Motor neuron (in vitro differentiated cells): ENCODE results near the gene ARHGAP35. TPM values are rescaled to one million over a fixed set of nuclear protein-coding genes. Genes with fewer than 3 reads are reported as not detected.
A peak's percentile ranks its signal among the peaks of the same experiment; 100 is the strongest.

Experiments
- ATAC-seq, 8 experiments: fragments of 200-7000 bp; cut with Tn5 transposase; replicated peaks in 6 of 8; 2 replicates each; pipeline ENCODE4 v1.8.0; 2021; ENCODE audit warnings: mild to moderate bottlenecking in 8 of 8, moderate library complexity in 8 of 8
- H3K27ac ChIP-seq, 2 donors: fragments of 250-450 bp; sonication (Bioruptor Pico); 2 replicates each; pipeline ENCODE4 v1.9.0; 2021; ENCODE audit warnings: antibody characterized with exemption in 2 of 2, mild to moderate bottlenecking in 2 of 2, moderate library complexity in 1 of 2
- H3K4me1 ChIP-seq, 2 donors: fragments of 250-450 bp; sonication (Bioruptor Pico); replicated peaks in 1 of 2; 2 replicates each; pipeline ENCODE4 v1.6.1; 2021; ENCODE audit warnings: antibody characterized with exemption in 2 of 2, mild to moderate bottlenecking in 2 of 2, moderate library complexity in 1 of 2
- H3K4me3 ChIP-seq, 5 donors: fragments of 250-450 bp; sonication (Bioruptor Pico); 2 replicates each; pipeline ENCODE4 v1.9.0; 2021; ENCODE audit warnings: antibody characterized with exemption in 5 of 5, mild to moderate bottlenecking in 5 of 5, moderate library complexity in 4 of 5
- WGBS, 10 experiments: fragments of 450-650 bp; shearing (Covaris generic); methylation state at CpG; one replicate each; pipeline ENCODE4 v1.0.0; 2022; 5-methylcytosine and 5-hydroxymethylcytosine counted together
- in situ Hi-C, 9 experiments: fragments of 400-800 bp; cut with MboI; loops; one replicate each; pipeline ENCODE4 v1.15.0; 2021; ENCODE audit warnings: low sequenced_read_pairs in 9 of 9, low pct_unique_long_range_greater_than_20kb in 2 of 9; ENCODE audit not compliant: unreplicated experiment in 9 of 9
- total RNA-seq, 8 experiments: library from RNA; unstranded; fragments of 300-600 nt; gene quantifications; 2 replicates each; pipeline versions ENCODE4 v1.2.3 to v1.2.4, GENCODE V29; 2022

Gene ARHGAP35
- total RNA-seq, 8 experiments from 2014 or later, result 17.5 to 53.7 (median 41.3) TPM

GRCh38 chr19:46828484-46828883, 32.3 kb upstream of the ARHGAP35 start:
- H3K27ac ChIP-seq, result no peak overlapping the region
- peak in 3 of 8 experiments; percentile 50 to 74 (median 57) for ATAC-seq
- in situ Hi-C loops, result loop anchor here in 1 of 9 experiments (25.0 kb wide), 1 partner anchor 216 kb away; the partner anchor contains the start of gene CALM3
- H3K4me1 ChIP-seq, result no peaks in the 10 kb centered on the region
- no peak overlapping the region for H3K4me3 ChIP-seq
- 21 to 93% (median 67%) methylated on average over 2 to 5 of the region's 5 CpGs; no CpG with 5 or more reads in 1 of the 10 experiments for WGBS, 10 experiments

- Histone ChIP-seq H3K27ac (no peak overlapping the region), H3K4me1 (no peaks in the 10 kb centered on the region), H3K4me3 (no peak overlapping the region)
- in situ Hi-C loops, result loop anchor here in 3 of 9 experiments (10.0 to 25.0 kb wide), 2 partner anchors 76 to 219 kb away; partner anchors contain the start of gene CALM3 (in 1 of the 3)
- ATAC-seq, result no peak
- WGBS, 10 experiments, result 66 to 100% (median 96%) methylated on average over 1 to 2 of the region's 2 CpGs; no CpG with 5 or more reads in 2 of the 10 experiments
Measured at GRCh38 chr19:46830864-46831263, 29.9 kb upstream of the ARHGAP35 start.

- in situ Hi-C loops, result loop anchor here in 3 of 9 experiments (10.0 to 25.0 kb wide), 2 partner anchors 79 to 222 kb away; partner anchors contain the start of gene CALM3 (in 1 of the 3)
- no peak overlapping the region for H3K4me3 ChIP-seq
- H3K4me1 ChIP-seq, result no peaks in the 10 kb centered on the region
- WGBS, 10 experiments, result 17 to 100% (median 92%) methylated on average over 1 to 4 of the region's 5 CpGs; no CpG with 5 or more reads in 1 of the 10 experiments
- ATAC-seq, result no peak
- no peak overlapping the region for H3K27ac ChIP-seq
Measured at GRCh38 chr19:46834121-46834520, 26.7 kb upstream of the ARHGAP35 start.

- WGBS, 10 experiments, result 87 to 100% (median 100%) methylated on average over 1 to 4 of the region's 6 CpGs; no CpG with 5 or more reads in 4 of the 10 experiments
- in situ Hi-C loops, result loop anchor here in 3 of 9 experiments (10.0 to 25.0 kb wide), 2 partner anchors 80 to 223 kb away; partner anchors contain the start of gene CALM3 (in 1 of the 3)
- Histone ChIP-seq H3K27ac (no peak overlapping the region), H3K4me3 (no peak overlapping the region), H3K4me1 (no peaks in the 10 kb centered on the region)
- ATAC-seq, result no peak
Measured at GRCh38 chr19:46834984-46835383, 25.8 kb upstream of the ARHGAP35 start.

- no peaks in the 10 kb centered on the region for H3K4me1 ChIP-seq
- no peak overlapping the region for H3K27ac ChIP-seq
- in situ Hi-C loops, result loop anchor here in 3 of 9 experiments (10.0 to 25.0 kb wide), 2 partner anchors 83 to 226 kb away; partner anchors contain the start of gene CALM3 (in 1 of the 3)
- WGBS, 10 experiments, result 95 to 100% methylated on average over 1 to 4 of the region's 20 CpGs; no CpG with 5 or more reads in 8 of the 10 experiments
- no peak overlapping the region for H3K4me3 ChIP-seq
- no peak for ATAC-seq
Measured at GRCh38 chr19:46838160-46838559, 22.6 kb upstream of the ARHGAP35 start.

GRCh38 chr19:46839752-46840497, 20.9 kb upstream of the ARHGAP35 start:
- peak in 3 of 8 experiments; percentile 63 to 71 (median 68) for ATAC-seq
- H3K4me1 ChIP-seq, result no peaks in the 10 kb centered on the region
- no peak overlapping the region for H3K27ac ChIP-seq
- 0 to 100% (median 95%) methylated on average over 1 to 10 of the region's 12 CpGs for WGBS, 10 experiments
- in situ Hi-C loops, result loop anchor here in 3 of 9 experiments (10.0 to 25.0 kb wide), 2 partner anchors 85 to 228 kb away; partner anchors contain the start of gene CALM3 (in 1 of the 3)
- no peak overlapping the region for H3K4me3 ChIP-seq

- ATAC-seq, result peak; percentile 55 to 86 (median 66)
- in situ Hi-C loops, result loop anchor here in 1 of 9 experiments (25.0 kb wide), 1 partner anchor 228 kb away; the partner anchor contains the start of gene CALM3
- Histone ChIP-seq H3K27ac (no peak overlapping the region), H3K4me1 (no peaks in the 10 kb centered on the region), H3K4me3 (no peak overlapping the region)
- 5 to 38% (median 20%) methylated on average over 1 to 10 of the region's 13 CpGs; no CpG with 5 or more reads in 3 of the 10 experiments for WGBS, 10 experiments
Measured at GRCh38 chr19:46840498-46840942, 20.3 kb upstream of the ARHGAP35 start.

GRCh38 chr19:46841458-46842083, 19.2 kb upstream of the ARHGAP35 start:
- ATAC-seq, result peak in 4 of 8 experiments; percentile 6 to 56 (median 19)
- in situ Hi-C loops, result loop anchor here in 1 of 9 experiments (25.0 kb wide), 1 partner anchor 229 kb away; the partner anchor contains the start of gene CALM3
- H3K4me1 ChIP-seq, result no peaks in the 10 kb centered on the region
- no peak overlapping the region for H3K27ac ChIP-seq
- whole genome bisulfite sequencing, 10 experiments, result 37 to 98% (median 62%) methylated on average over 1 to 7 of the region's 12 CpGs; no CpG with 5 or more reads in 6 of the 10 experiments
- H3K4me3 ChIP-seq, result no peak overlapping the region

GRCh38 chr19:46842791-46843190, 18.0 kb upstream of the ARHGAP35 start:
- in situ Hi-C loops, result loop anchor here in 1 of 9 experiments (25.0 kb wide), 1 partner anchor 230 kb away; the partner anchor contains the start of gene CALM3
- Histone ChIP-seq H3K4me3 (no peak overlapping the region), H3K4me1 (no peaks in the 10 kb centered on the region), H3K27ac (no peak overlapping the region)
- 87 to 100% (median 100%) methylated on average over 2 to 10 of the region's 11 CpGs; no CpG with 5 or more reads in 4 of the 10 experiments for WGBS, 10 experiments
- no peak for ATAC-seq

- ATAC-seq, result no peak
- 60 to 100% (median 89%) methylated on average over 1 to 6 of the region's 9 CpGs; no CpG with 5 or more reads in 2 of the 10 experiments for WGBS, 10 experiments
- Histone ChIP-seq H3K4me1 (peaks cover 0 to under 1% of the 10 kb centered on the region in 2 donors), H3K27ac (no peak overlapping the region), H3K4me3 (no peak overlapping the region)
- in situ Hi-C loops, result loop anchor here in 1 of 9 experiments (25.0 kb wide), 1 partner anchor 232 kb away; the partner anchor contains the start of gene CALM3
Measured at GRCh38 chr19:46844067-46844489, 16.7 kb upstream of the ARHGAP35 start.

- 74 to 100% (median 87%) methylated on average over 1 to 7 of the region's 19 CpGs; no CpG with 5 or more reads in 4 of the 10 experiments for WGBS, 10 experiments
- Histone ChIP-seq H3K27ac (no peak overlapping the region), H3K4me1 (peaks cover 3 to 5% of the 10 kb centered on the region in 2 donors), H3K4me3 (no peak overlapping the region)
- in situ Hi-C loops, result loop anchor here in 1 of 9 experiments (25.0 kb wide), 1 partner anchor 234 kb away; the partner anchor contains the start of gene CALM3
- no peak for ATAC-seq
Measured at GRCh38 chr19:46845959-46846459, 14.8 kb upstream of the ARHGAP35 start.

GRCh38 chr19:46847528-46847927, 13.3 kb upstream of the ARHGAP35 start:
- Histone ChIP-seq H3K4me1 (peaks cover 3 to 5% of the 10 kb centered on the region in 2 donors), H3K4me3 (no peak overlapping the region), H3K27ac (no peak overlapping the region)
- in situ Hi-C loops, result loop anchor here in 1 of 9 experiments (25.0 kb wide), 1 partner anchor 235 kb away; the partner anchor contains the start of gene CALM3
- ATAC-seq, result no peak
- 90 to 100% (median 94%) methylated on average over 2 to 7 of the region's 11 CpGs; no CpG with 5 or more reads in 4 of the 10 experiments for WGBS, 10 experiments
